H1 (cell line): Measurements from ENCODE around the gene LEFTY1. TPM values are rescaled to one million over a fixed set of nuclear protein-coding genes. Genes with fewer than 3 reads are reported as not detected.

ENCODE experiments used
- CTCF ChIA-PET: fragments of 300-600 bp; sonication (Branson Sonifier 250); formaldehyde crosslinking; loops from one replicate; lab custom pipeline; 2021; ENCODE audit not compliant: partially characterized antibody; lab: Charles Lee
- POLR2A ChIA-PET: fragments of 300-600 bp; sonication (Branson Sonifier 250); formaldehyde crosslinking; loops from one replicate; lab custom pipeline; 2021; ENCODE audit warnings: inconsistent platforms; ENCODE audit not compliant: partially characterized antibody; lab: Charles Lee
- DNase-seq, 2 experiments: peaks; one replicate each; pipeline versions ENCODE4 v3.0.0 to v3.0.0-alpha.2; 2010 to 2022; ENCODE audit warnings: low spot score in 2 of 2, low read depth in 1 of 2, mixed read lengths in 1 of 2
- FAIRE-seq: peaks from 2 replicates; lab custom pipeline; 2011; peaks lifted over from hg19 to GRCh38; lab: Jason Lieb, UNC
- H2AFZ ChIP-seq: 2 replicates; pipeline ENCODE4 v1.8.1; 2012; ENCODE audit warnings: low read length, inconsistent platforms
- H2AK5ac ChIP-seq: 2 replicates; pipeline ENCODE4 v1.6.1; 2013; ENCODE audit warnings: low read depth, low read length
- H2BK120ac ChIP-seq: replicated peaks from 2 replicates; pipeline ENCODE3; 2013; ENCODE audit warnings: low read depth, low read length, inconsistent platforms
- H2BK12ac ChIP-seq: 2 replicates; pipeline ENCODE4 v1.6.1; 2013; ENCODE audit warnings: low read depth, low read length
- H2BK15ac ChIP-seq: 2 replicates; pipeline ENCODE4 v1.6.1; 2013; ENCODE audit warnings: low read length
- H2BK20ac ChIP-seq: 2 replicates; pipeline ENCODE4 v1.6.1; 2013; ENCODE audit warnings: low read length
- H2BK5ac ChIP-seq: 2 replicates; pipeline ENCODE4 v1.6.1; 2013; ENCODE audit warnings: low read depth, low read length
- H3K14ac ChIP-seq: 2 replicates; pipeline ENCODE4 v1.6.1; 2013; ENCODE audit warnings: inconsistent platforms; ENCODE audit not compliant: insufficient read length
- H3K18ac ChIP-seq: 2 replicates; pipeline ENCODE4 v1.6.1; 2013; ENCODE audit warnings: low read length; ENCODE audit errors: extremely low read depth
- H3K23ac ChIP-seq: 2 replicates; pipeline ENCODE4 v1.6.1; 2013; ENCODE audit warnings: inconsistent platforms; ENCODE audit not compliant: insufficient read length
- H3K23me2 ChIP-seq: 2 replicates; pipeline ENCODE4 v1.6.1; 2013; ENCODE audit warnings: low read depth, low read length
- H3K27ac ChIP-seq: 2 replicates; pipeline ENCODE4 v1.6.1; 2011; ENCODE audit warnings: low read depth, low read length, inconsistent platforms
- H3K27me3 ChIP-seq, 4 experiments: replicated peaks in 1 of 4; 1 replicate in 1 of 4; 2 replicates in 3 of 4; pipeline versions ENCODE4 v1.6.1 to v1.8.1; 2011 to 2013; ENCODE audit warnings: low read length in 3 of 4, mild to moderate bottlenecking in 3 of 4, inconsistent platforms in 2 of 4, mixed read lengths in 2 of 4, moderate library complexity in 1 of 4; ENCODE audit not compliant: control insufficient read depth in 3 of 4, insufficient read depth in 3 of 4; ENCODE audit errors: extremely low read depth in 1 of 4
- H3K36me3 ChIP-seq, 4 experiments: 2 replicates each; pipeline versions ENCODE4 v1.6.1 to v1.8.1; 2011 to 2013; ENCODE audit warnings: mild to moderate bottlenecking in 4 of 4, low read length in 3 of 4, moderate library complexity in 2 of 4, control low read depth in 1 of 4, inconsistent platforms in 1 of 4; ENCODE audit not compliant: insufficient read depth in 4 of 4, control insufficient read depth in 2 of 4
- H3K4ac ChIP-seq: replicated peaks from 2 replicates; pipeline ENCODE3; 2013; ENCODE audit warnings: low read length, low read depth, mixed read lengths, inconsistent platforms; ENCODE audit not compliant: insufficient read length
- H3K4me1 ChIP-seq, 4 experiments: replicated peaks in 1 of 4; 1 replicate in 1 of 4; 2 replicates in 3 of 4; pipeline versions ENCODE4 v1.6.1 to v1.8.1; 2011 to 2013; ENCODE audit warnings: low read length in 3 of 4, inconsistent platforms in 2 of 4, mixed read lengths in 1 of 4; ENCODE audit not compliant: insufficient read depth in 4 of 4, control insufficient read depth in 3 of 4
- H3K4me2 ChIP-seq, 2 experiments: 2 replicates each; pipeline versions ENCODE4 v1.6.1 to v1.8.1; 2011 to 2013; ENCODE audit warnings: low read depth in 2 of 2, low read length in 2 of 2, control low read depth in 1 of 2, inconsistent platforms in 1 of 2, mild to moderate bottlenecking in 1 of 2; ENCODE audit not compliant: insufficient read depth in 1 of 2
- H3K4me3 ChIP-seq, 4 experiments: fragments of 200-600, 300-600 bp in 1 of 4; sonication (generic), shearing (Covaris generic), sonication (Bioruptor Twin) in 1 of 4; 2 replicates each; pipeline versions ENCODE4 v1.5.1 to v1.8.1; 2011 to 2016; ENCODE audit warnings: low read length in 4 of 4, low read depth in 3 of 4, control low read depth in 2 of 4, inconsistent platforms in 2 of 4, mild to moderate bottlenecking in 2 of 4, mixed read lengths in 1 of 4, moderate library complexity in 1 of 4; ENCODE audit not compliant: insufficient read depth in 2 of 4; ENCODE audit errors: extremely low read depth in 1 of 4
- H3K56ac ChIP-seq: replicated peaks from 2 replicates; pipeline ENCODE3; 2013; ENCODE audit warnings: low read depth, mild to moderate bottlenecking, mixed read lengths, low read length, inconsistent platforms; ENCODE audit not compliant: insufficient read length
- H3K79me1 ChIP-seq: 2 replicates; pipeline ENCODE4 v1.6.1; 2013; ENCODE audit warnings: low read depth, low read length, control low read depth
- H3K79me2 ChIP-seq, 2 experiments: 2 replicates each; pipeline versions ENCODE4 v1.6.1 to v1.8.1; 2012 to 2013; ENCODE audit warnings: low read length in 2 of 2, mild to moderate bottlenecking in 2 of 2, inconsistent platforms in 1 of 2; ENCODE audit not compliant: insufficient read depth in 2 of 2, control insufficient read depth in 1 of 2
- H3K9ac ChIP-seq, 4 experiments: replicated peaks in 1 of 4; 1 replicate in 1 of 4; 2 replicates in 3 of 4; pipeline versions ENCODE4 v1.6.1 to v1.8.1; 2011 to 2013; ENCODE audit warnings: low read depth in 3 of 4, low read length in 3 of 4, control low read depth in 2 of 4, mild to moderate bottlenecking in 2 of 4, moderate library complexity in 2 of 4, inconsistent platforms in 1 of 4; ENCODE audit errors: extremely low read depth in 1 of 4
- H3K9me3 ChIP-seq, 2 experiments: 2 replicates each; pipeline versions ENCODE4 v1.6.1 to v1.8.1; 2012 to 2013; ENCODE audit warnings: mild to moderate bottlenecking in 2 of 2, moderate library complexity in 2 of 2, control low read depth in 1 of 2, inconsistent platforms in 1 of 2, low read depth in 1 of 2, low read length in 1 of 2, mixed read lengths in 1 of 2; ENCODE audit not compliant: insufficient read depth in 2 of 2
- H4K20me1 ChIP-seq, 2 experiments: replicated peaks in 1 of 2; 2 replicates each; pipeline versions ENCODE3 to v1.8.1; 2011 to 2013; ENCODE audit warnings: inconsistent platforms in 2 of 2, low read length in 2 of 2, mild to moderate bottlenecking in 1 of 2; ENCODE audit not compliant: insufficient read depth in 2 of 2, control insufficient read depth in 1 of 2
- H4K5ac ChIP-seq: 2 replicates; pipeline ENCODE4 v1.6.1; 2013; ENCODE audit warnings: low read length, low read depth, mixed read lengths, inconsistent platforms; ENCODE audit not compliant: insufficient read length
- H4K8ac ChIP-seq: 2 replicates; pipeline ENCODE4 v1.8.0; 2013; ENCODE audit warnings: mild to moderate bottlenecking, moderate library complexity, low read length, inconsistent platforms; ENCODE audit not compliant: insufficient read depth; ENCODE audit errors: extremely low read depth
- H4K91ac ChIP-seq: replicated peaks from 2 replicates; pipeline ENCODE3; 2013; ENCODE audit warnings: low read length, mixed read lengths, inconsistent platforms; ENCODE audit not compliant: insufficient read length
- ATF3 ChIP-seq: IDR thresholded peaks from 2 replicates; pipeline ENCODE4 v1.6.1; 2011; ENCODE audit warnings: low read depth, mild to moderate bottlenecking, low read length; ENCODE audit not compliant: insufficient read depth
- EZH2 ChIP-seq: fragments of 200-600 bp; sonication (generic); IDR thresholded peaks from 2 replicates; pipeline ENCODE4 v1.7.1; 2012; ENCODE audit warnings: low read depth, mild to moderate bottlenecking, moderate library complexity, low read length, inconsistent platforms; ENCODE audit not compliant: severe bottlenecking
- KDM4A ChIP-seq: IDR thresholded peaks from one replicate; pipeline ENCODE4 v1.7.1; 2012; ENCODE audit warnings: low read depth, mild to moderate bottlenecking, moderate library complexity, low read length, inconsistent platforms; ENCODE audit not compliant: severe bottlenecking
- NRF1 ChIP-seq: IDR thresholded peaks from 2 replicates; pipeline ENCODE4 v1.6.1; 2011; ENCODE audit warnings: mild to moderate bottlenecking, low read depth, low read length, improper control_type of control experiment
- POLR2AphosphoS5 ChIP-seq: IDR thresholded peaks from 2 replicates; pipeline ENCODE4 v1.6.1; 2011; ENCODE audit warnings: low read depth, low read length
- RFX5 ChIP-seq: IDR thresholded peaks from 2 replicates; pipeline ENCODE4 v1.6.1; 2011; ENCODE audit warnings: low read depth, low read length, improper control_type of control experiment, borderline replicate concordance
- SP1 ChIP-seq: IDR thresholded peaks from 2 replicates; pipeline ENCODE4 v1.6.1; 2011; ENCODE audit warnings: low read depth, low read length
- YY1 ChIP-seq: IDR thresholded peaks from 2 replicates; pipeline ENCODE4 v1.6.1; 2011; ENCODE audit warnings: low read depth, mild to moderate bottlenecking, low read length
- WGBS, 2 experiments: shearing (Covaris generic) in 1 of 2; methylation state at CpG; one replicate each; pipeline versions ENCODE4 v1.1.6 to v1.1.7; 2013 to 2015; ENCODE audit warnings: low lambda C conversion rate in 2 of 2, mixed read lengths in 2 of 2, inconsistent platforms in 1 of 2, low coverage in 1 of 2, missing lambda C conversion rate in 1 of 2; ENCODE audit not compliant: insufficient replicate concordance in 2 of 2, insufficient coverage in 1 of 2, insufficient read length in 1 of 2; ENCODE audit errors: extremely low coverage in 1 of 2, missing lambda C conversion rate in 1 of 2; 5-methylcytosine and 5-hydroxymethylcytosine counted together
- polyA plus RNA-seq, 7 experiments: library from polyadenylated mRNA; depleted of rRNA in 3 of 7; stranded (reverse) in 5 of 7; unstranded in 2 of 7; fragments of >200 nt in 5 of 7; fragments of 200-250 nt in 2 of 7; gene quantifications; 1 replicate in 5 of 7; 2 replicates in 1 of 7; 4 replicates in 1 of 7; pipeline versions ENCODE4 v1.2.1 to v1.2.3, GENCODE V29; 2011 to 2013; ENCODE audit warnings: missing spikeins in 2 of 7, mixed read lengths in 2 of 7
- total RNA-seq: library from RNA; stranded (reverse); fragmentation: NEBNext Ultra II Directional; extraction: Animal tissue kit (Norgen Biotek cat#: 25700); gene quantifications from 2 replicates; pipeline ENCODE4 v1.2.1, GENCODE V29; 2021

LEFTY1 gene
- total and polyA plus RNA-seq, 2 of the 8 experiments (the other 6 are each of a cell fraction or from before 2014, with no cell fraction given) = 4.5 to 11.7 TPM

- H3K4me2 ChIP-seq = no peak overlapping the region
- DNase-seq (no peak), FAIRE-seq (no peak)
- H3K27me3 ChIP-seq = no peaks in the 10 kb centered on the region
- peaks cover 7 to 30% (median 16%) of the 10 kb centered on the region in 4 experiments for H3K36me3 ChIP-seq
- no peak overlapping the region for H2AK5ac ChIP-seq
- no peak overlapping the region for H3K23ac ChIP-seq
- TF ChIP-seq NRF1 (no peak), ATF3 (no peak), SP1 (no peak), RFX5 (no peak), EZH2 (no peak), POLR2AphosphoS5 (no peak), YY1 (no peak), KDM4A (no peak)
- H4K91ac ChIP-seq = no peak overlapping the region
- no peaks in the 10 kb centered on the region for H3K79me1 ChIP-seq
- no peak overlapping the region for H3K27ac ChIP-seq
- no peak overlapping the region for H3K14ac ChIP-seq
- H3K4me3 ChIP-seq = no peak overlapping the region
- no peak overlapping the region for H3K18ac ChIP-seq
- ChIA-PET POLR2A (no interaction called here), CTCF (interaction anchor here (0.8 to 1.6 kb wide), 3 partner anchors 17 to 35 kb away, joined by 3 to 6 read pairs (median 3); partner anchors contain the start of gene LEFTY1)
- H3K79me2 ChIP-seq = no peaks in the 10 kb centered on the region
- H4K5ac ChIP-seq = no peak overlapping the region
- H2BK12ac ChIP-seq = no peak overlapping the region
- no peak overlapping the region for H3K56ac ChIP-seq
- no peaks in the 10 kb centered on the region for H3K4me1 ChIP-seq
- no peak overlapping the region for H3K4ac ChIP-seq
- no peak overlapping the region for H2AFZ ChIP-seq
- no peak overlapping the region for H2BK5ac ChIP-seq
- no peak overlapping the region for H3K9ac ChIP-seq
- no peak overlapping the region for H2BK120ac ChIP-seq
- H4K8ac ChIP-seq = no peak overlapping the region
- H3K9me3 ChIP-seq = no peaks in the 10 kb centered on the region
- H3K23me2 ChIP-seq = no peaks in the 10 kb centered on the region
- H4K20me1 ChIP-seq = peaks cover 0 to 4% of the 10 kb centered on the region in 2 experiments
- WGBS, 2 experiments = 97% methylated on average over 5 of the region's 5 CpGs; no CpG with 5 or more reads in 1 of the 2 experiments
- H2BK15ac ChIP-seq = no peak overlapping the region
- H2BK20ac ChIP-seq = no peak overlapping the region
Observed at GRCh38 chr1:225863167-225863566, 25.8 kb downstream of the LEFTY1 start.
